A549 (cell line): Measurements from ENCODE around the gene HSDL2. TPM values are rescaled to one million over a fixed set of nuclear protein-coding genes. Genes with fewer than 3 reads are reported as not detected.

Experiments
- ATAC-seq, 2 experiments: fragments of 200-7000 bp in 1 of 2; fragments of >200 bp in 1 of 2; cut with Nextera tagmentation in 1 of 2; cut with Tn5 transposase in 1 of 2; 3 replicates each; pipeline versions ENCODE4 v1.8.0 to v1.9.1; 2018 to 2020; ENCODE audit warnings: mild to moderate bottlenecking in 1 of 2, moderate library complexity in 1 of 2
- CTCF ChIA-PET: fragments of 300-600 bp; sonication (Branson Sonifier 250); formaldehyde crosslinking; extraction: SDS; loops from one replicate; lab custom pipeline; 2021; ENCODE audit warnings: antibody characterized with exemption, inconsistent platforms; lab: Yijun Ruan, JAX
- POLR2A ChIA-PET: fragments of 350-600 bp; formaldehyde crosslinking; extraction: SDS; loops from one replicate; lab custom pipeline; 2021; ENCODE audit warnings: antibody characterized with exemption, inconsistent platforms; lab: Yijun Ruan, JAX
- DNase-seq, 2 experiments: peaks; one replicate each; pipeline versions ENCODE4 v3.0.0 to v3.0.0-alpha.2; 2011 to 2016; ENCODE audit warnings: low read depth in 1 of 2, low spot score in 1 of 2
- FAIRE-seq: peaks from 2 replicates; lab custom pipeline; 2011; peaks lifted over from hg19 to GRCh38; lab: Jason Lieb, UNC
- H3K27ac ChIP-seq, 2 experiments: fragments of >200 bp; sonication (Bioruptor Twin); formaldehyde crosslinking; 3 replicates each; pipeline ENCODE4 v1.5.1; 2016 to 2017
- H3K4me1 ChIP-seq: fragments of >200 bp; sonication (Bioruptor Twin); formaldehyde crosslinking; 3 replicates; pipeline ENCODE4 v1.6.1; 2016
- H3K4me2 ChIP-seq: fragments of >200 bp; sonication (Bioruptor Twin); formaldehyde crosslinking; 3 replicates; pipeline ENCODE4 v1.6.1; 2016
- H3K4me3 ChIP-seq: fragments of >200 bp; sonication (Bioruptor Twin); formaldehyde crosslinking; 3 replicates; pipeline ENCODE4 v1.5.1; 2016
- H3K9me3 ChIP-seq: fragments of >200 bp; sonication (Bioruptor Twin); formaldehyde crosslinking; 3 replicates; pipeline ENCODE4 v1.6.1; 2016
- CBX2 ChIP-seq: fragments of 200-600 bp; sonication (generic); IDR thresholded peaks from 2 replicates; pipeline ENCODE4 v1.6.1; 2016; ENCODE audit warnings: low read depth, mild to moderate bottlenecking, borderline replicate concordance
- CEBPB ChIP-seq, 2 experiments: fragments of >200 bp in 1 of 2; sonication (Bioruptor Twin) in 1 of 2; formaldehyde crosslinking in 1 of 2; IDR thresholded peaks; 2 replicates each; pipeline ENCODE4 v1.6.1; 2012 to 2016
- CHD4 ChIP-seq: fragments of 200-600 bp; sonication (generic); IDR thresholded peaks from 2 replicates; pipeline ENCODE4 v1.6.1; 2016; ENCODE audit warnings: antibody characterized with exemption, mild to moderate bottlenecking, borderline replicate concordance
- EHMT2 ChIP-seq: fragments of 200-600 bp; sonication (generic); IDR thresholded peaks from 2 replicates; pipeline ENCODE4 v1.6.1; 2016; ENCODE audit warnings: antibody characterized with exemption, low read depth, mild to moderate bottlenecking, moderate library complexity
- FOSL2 ChIP-seq, 2 experiments: fragments of 450-650 bp in 1 of 2; fragments of >200 bp in 1 of 2; sonication (Bioruptor Twin) in 1 of 2; formaldehyde crosslinking; IDR thresholded peaks; 2 replicates each; pipeline versions ENCODE4 v1.5.0 to v1.6.1; 2016 to 2020; ENCODE audit warnings: mild to moderate bottlenecking in 1 of 2, moderate library complexity in 1 of 2
- FOXS1 ChIP-seq: fragments of 250-450 bp; sonication (Bioruptor Pico); IDR thresholded peaks from 2 replicates; pipeline ENCODE4 v1.5.0; 2020; ENCODE audit warnings: mild to moderate bottlenecking, moderate library complexity
- HOXB13 ChIP-seq: fragments of 250-450 bp; sonication (Bioruptor Pico); IDR thresholded peaks from 2 replicates; pipeline ENCODE4 v1.5.0; 2020; ENCODE audit warnings: low read depth, mild to moderate bottlenecking, moderate library complexity
- JUNB ChIP-seq: fragments of >200 bp; sonication (Bioruptor Twin); formaldehyde crosslinking; IDR thresholded peaks from 2 replicates; pipeline ENCODE4 v1.6.1; 2016
- KDM5A ChIP-seq: fragments of 200-600 bp; sonication (generic); IDR thresholded peaks from 2 replicates; pipeline ENCODE4 v1.6.1; 2016; ENCODE audit warnings: antibody characterized with exemption, mild to moderate bottlenecking
- MAFK ChIP-seq: fragments of 450-650 bp; IDR thresholded peaks from 2 replicates; pipeline ENCODE4 v1.6.1; 2014; ENCODE audit not compliant: partially characterized antibody
- PBX3 ChIP-seq: IDR thresholded peaks from 2 replicates; pipeline ENCODE4 v1.6.1; 2012
- POLR2AphosphoS2 ChIP-seq: conservative IDR thresholded peaks from 2 replicates; pipeline ENCODE4 v1.6.1; 2012; ENCODE audit warnings: low read length, improper control_type of control experiment, inconsistent platforms
- RARB ChIP-seq: fragments of 250-450 bp; sonication (Bioruptor Pico); IDR thresholded peaks from 2 replicates; pipeline ENCODE4 v1.8.0; 2021; ENCODE audit warnings: mild to moderate bottlenecking, moderate library complexity
- RCOR1 ChIP-seq: fragments of 150-350 bp; IDR thresholded peaks from 2 replicates; pipeline ENCODE4 v1.6.1; 2014; ENCODE audit warnings: antibody characterized with exemption, low read length, low read depth
- RFX5 ChIP-seq: fragments of 450-650 bp; IDR thresholded peaks from 2 replicates; pipeline ENCODE4 v1.7.1; 2014; ENCODE audit warnings: antibody characterized with exemption, mild to moderate bottlenecking, moderate library complexity
- RNF2 ChIP-seq: fragments of 200-600 bp; sonication (generic); IDR thresholded peaks from 2 replicates; pipeline ENCODE4 v1.6.1; 2016; ENCODE audit warnings: low read depth, mild to moderate bottlenecking, antibody characterized with exemption, moderate library complexity, borderline replicate concordance
- ZSCAN20 ChIP-seq: fragments of 250-450 bp; sonication (Bioruptor Pico); IDR thresholded peaks from 2 replicates; pipeline ENCODE4 v1.8.0; 2022; ENCODE audit warnings: mild to moderate bottlenecking, moderate library complexity
- WGBS: methylation state at CpG from one replicate; pipeline ENCODE4 v1.1.6; 2017; ENCODE audit errors: missing lambda C conversion rate; 5-methylcytosine and 5-hydroxymethylcytosine counted together
- polyA plus RNA-seq, 4 experiments: library from polyadenylated mRNA; depleted of rRNA in 3 of 4; stranded (reverse); fragments of >200 nt; fragmentation: RNase III in 1 of 4; extraction: RNeasy Plus Mini Kit Qiagen cat#74134 plus additional on column Dnase treatment in 1 of 4; gene quantifications; 2 replicates in 3 of 4; 3 replicates in 1 of 4; pipeline ENCODE4 v1.2.3, GENCODE V29; 2011 to 2017
- TF ChIP-seq, protein P1 (sequence below): fragments of 450-650 bp; IDR thresholded peaks from 2 replicates; pipeline ENCODE4 v1.6.1; 2014; ENCODE audit warnings: antibody characterized with exemption
- TF ChIP-seq, protein P2 (sequence below): fragments of 250-450 bp; sonication (Bioruptor Pico); IDR thresholded peaks from 2 replicates; pipeline ENCODE4 v1.5.0; 2020; ENCODE audit warnings: low read depth, mild to moderate bottlenecking, moderate library complexity
- TF ChIP-seq, protein P3 (sequence below): IDR thresholded peaks from 2 replicates; pipeline ENCODE4 v1.6.1; 2012; ENCODE audit warnings: low read depth, borderline replicate concordance
- TF ChIP-seq, protein P4 (sequence below): fragments of 200-600 bp; sonication (generic); IDR thresholded peaks from 2 replicates; pipeline ENCODE4 v1.6.1; 2016; ENCODE audit warnings: antibody characterized with exemption, mild to moderate bottlenecking, moderate library complexity

Gene HSDL2
- polyA plus RNA-seq, 2 of the 4 experiments (the other 2 are of a cell fraction), result 47.4 to 47.7 TPM

- no peak overlapping the region for H3K27ac ChIP-seq
- no peak for DNase-seq
- ATAC-seq, result no peak
- H3K4me3 ChIP-seq, result no peak overlapping the region
- POLR2A ChIA-PET, result interaction anchor here (0.7 kb wide), 1 partner anchor 84 kb away, joined by 9 read pairs; no protein-coding TSS in a partner anchor
- no peak for TF ChIP-seq RFX5
- no peak for TF ChIP-seq KDM5A
- no peak for TF ChIP-seq FOSL2 (IDR thresholded peaks at IDR 0.05)
- TF ChIP-seq FOSL2 (CRISPR knock-in tag; IDR thresholded peaks at IDR 0.05), result no peak
- TF ChIP-seq HOXB13, result no peak
- TF ChIP-seq ZSCAN20 (CRISPR knock-in tag), result no peak
- no peak for TF ChIP-seq RNF2
- TF ChIP-seq EHMT2, result no peak
- TF ChIP-seq, protein P1, sequence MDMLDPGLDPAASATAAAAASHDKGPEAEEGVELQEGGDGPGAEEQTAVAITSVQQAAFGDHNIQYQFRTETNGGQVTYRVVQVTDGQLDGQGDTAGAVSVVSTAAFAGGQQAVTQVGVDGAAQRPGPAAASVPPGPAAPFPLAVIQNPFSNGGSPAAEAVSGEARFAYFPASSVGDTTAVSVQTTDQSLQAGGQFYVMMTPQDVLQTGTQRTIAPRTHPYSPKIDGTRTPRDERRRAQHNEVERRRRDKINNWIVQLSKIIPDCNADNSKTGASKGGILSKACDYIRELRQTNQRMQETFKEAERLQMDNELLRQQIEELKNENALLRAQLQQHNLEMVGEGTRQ, result no peak
- no peak for TF ChIP-seq POLR2AphosphoS2
- TF ChIP-seq PBX3, result no peak
- TF ChIP-seq, protein P2, sequence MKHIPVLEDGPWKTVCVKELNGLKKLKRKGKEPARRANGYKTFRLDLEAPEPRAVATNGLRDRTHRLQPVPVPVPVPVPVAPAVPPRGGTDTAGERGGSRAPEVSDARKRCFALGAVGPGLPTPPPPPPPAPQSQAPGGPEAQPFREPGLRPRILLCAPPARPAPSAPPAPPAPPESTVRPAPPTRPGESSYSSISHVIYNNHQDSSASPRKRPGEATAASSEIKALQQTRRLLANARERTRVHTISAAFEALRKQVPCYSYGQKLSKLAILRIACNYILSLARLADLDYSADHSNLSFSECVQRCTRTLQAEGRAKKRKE (CRISPR knock-in tag), result no peak
- TF ChIP-seq, protein P3, sequence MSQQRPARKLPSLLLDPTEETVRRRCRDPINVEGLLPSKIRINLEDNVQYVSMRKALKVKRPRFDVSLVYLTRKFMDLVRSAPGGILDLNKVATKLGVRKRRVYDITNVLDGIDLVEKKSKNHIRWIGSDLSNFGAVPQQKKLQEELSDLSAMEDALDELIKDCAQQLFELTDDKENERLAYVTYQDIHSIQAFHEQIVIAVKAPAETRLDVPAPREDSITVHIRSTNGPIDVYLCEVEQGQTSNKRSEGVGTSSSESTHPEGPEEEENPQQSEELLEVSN, result no peak
- no peak for TF ChIP-seq MAFK
- no peak for TF ChIP-seq CBX2
- TF ChIP-seq RARB (CRISPR knock-in tag), result no peak
- TF ChIP-seq CHD4, result no peak
- no peak for TF ChIP-seq CEBPB (IDR thresholded peaks at IDR 0.05)
- TF ChIP-seq RCOR1, result no peak
- TF ChIP-seq FOXS1 (CRISPR knock-in tag), result no peak
- TF ChIP-seq JUNB, result no peak
- no peaks in the 10 kb centered on the region for H3K4me1 ChIP-seq
- no peak overlapping the region for H3K4me2 ChIP-seq
- CTCF ChIA-PET, result interaction anchor here (0.6 kb wide), 1 partner anchor 11 kb away, joined by 5 read pairs; no protein-coding TSS in a partner anchor
- 86% methylated on average over 6 of the region's 6 CpGs for WGBS
- no peak for FAIRE-seq
- H3K9me3 ChIP-seq, result no peaks in the 10 kb centered on the region
Measured at GRCh38 chr9:112401175-112401815, 21.4 kb downstream of the HSDL2 start.

GRCh38 chr9:112403614-112404201, 23.8 kb downstream of the HSDL2 start:
- no peaks in the 10 kb centered on the region for H3K9me3 ChIP-seq
- TF ChIP-seq, protein P4, sequence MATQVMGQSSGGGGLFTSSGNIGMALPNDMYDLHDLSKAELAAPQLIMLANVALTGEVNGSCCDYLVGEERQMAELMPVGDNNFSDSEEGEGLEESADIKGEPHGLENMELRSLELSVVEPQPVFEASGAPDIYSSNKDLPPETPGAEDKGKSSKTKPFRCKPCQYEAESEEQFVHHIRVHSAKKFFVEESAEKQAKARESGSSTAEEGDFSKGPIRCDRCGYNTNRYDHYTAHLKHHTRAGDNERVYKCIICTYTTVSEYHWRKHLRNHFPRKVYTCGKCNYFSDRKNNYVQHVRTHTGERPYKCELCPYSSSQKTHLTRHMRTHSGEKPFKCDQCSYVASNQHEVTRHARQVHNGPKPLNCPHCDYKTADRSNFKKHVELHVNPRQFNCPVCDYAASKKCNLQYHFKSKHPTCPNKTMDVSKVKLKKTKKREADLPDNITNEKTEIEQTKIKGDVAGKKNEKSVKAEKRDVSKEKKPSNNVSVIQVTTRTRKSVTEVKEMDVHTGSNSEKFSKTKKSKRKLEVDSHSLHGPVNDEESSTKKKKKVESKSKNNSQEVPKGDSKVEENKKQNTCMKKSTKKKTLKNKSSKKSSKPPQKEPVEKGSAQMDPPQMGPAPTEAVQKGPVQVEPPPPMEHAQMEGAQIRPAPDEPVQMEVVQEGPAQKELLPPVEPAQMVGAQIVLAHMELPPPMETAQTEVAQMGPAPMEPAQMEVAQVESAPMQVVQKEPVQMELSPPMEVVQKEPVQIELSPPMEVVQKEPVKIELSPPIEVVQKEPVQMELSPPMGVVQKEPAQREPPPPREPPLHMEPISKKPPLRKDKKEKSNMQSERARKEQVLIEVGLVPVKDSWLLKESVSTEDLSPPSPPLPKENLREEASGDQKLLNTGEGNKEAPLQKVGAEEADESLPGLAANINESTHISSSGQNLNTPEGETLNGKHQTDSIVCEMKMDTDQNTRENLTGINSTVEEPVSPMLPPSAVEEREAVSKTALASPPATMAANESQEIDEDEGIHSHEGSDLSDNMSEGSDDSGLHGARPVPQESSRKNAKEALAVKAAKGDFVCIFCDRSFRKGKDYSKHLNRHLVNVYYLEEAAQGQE, result no peak

More at GRCh38 chr9:112403614-112404201, 23.8 kb downstream of the HSDL2 start:
- DNase-seq, result no peak
- POLR2A ChIA-PET, result no interaction called here
- Histone ChIP-seq H3K4me3 (no peak overlapping the region), H3K27ac (no peak overlapping the region), H3K4me2 (no peak overlapping the region), H3K4me1 (no peaks in the 10 kb centered on the region)
- WGBS, result 83% methylated on average over 4 of the region's 4 CpGs
- FAIRE-seq, result no peak
- CTCF ChIA-PET, result interaction anchor here (1.1 kb wide), 1 partner anchor 11 kb away, joined by 4 read pairs; no protein-coding TSS in a partner anchor
- no peak for ATAC-seq
